WTC11 (cell line): ENCODE results near the gene GALNT16. TPM values are rescaled to one million over a fixed set of nuclear protein-coding genes. Genes with fewer than 3 reads are reported as not detected.
A peak's percentile ranks its signal among the peaks of the same experiment; 100 is the strongest.

Experiments used
- ATAC-seq: fragments of 200-7000 bp; cut with Tn5 transposase; 2 replicates; pipeline ENCODE4 v1.10.0; 2021; ENCODE audit warnings: mild to moderate bottlenecking, moderate library complexity
- CTCF ChIA-PET: fragments of 300-600 bp; sonication (Branson Sonifier 250); formaldehyde crosslinking; loops from one replicate; lab custom pipeline; 2021; ENCODE audit warnings: antibody characterized with exemption; lab: Charles Lee
- POLR2A ChIA-PET: fragments of 350-600 bp; sonication (Branson Sonifier 250); formaldehyde crosslinking; loops from one replicate; lab custom pipeline; 2021; ENCODE audit warnings: antibody characterized with exemption; lab: Charles Lee
- DNase-seq: peaks from one replicate; pipeline ENCODE4 v3.0.0; 2021; ENCODE audit warnings: low spot score
- H3K27ac Mint-ChIP-seq: 2 replicates; pipeline ENCODE4 v1.8.0; 2021; ENCODE audit warnings: mixed read lengths
- H3K27me3 Mint-ChIP-seq: 2 replicates; pipeline ENCODE4 v1.8.0; 2021; ENCODE audit warnings: low read depth, mild to moderate bottlenecking, moderate library complexity, mixed read lengths
- H3K36me3 Mint-ChIP-seq: 2 replicates; pipeline ENCODE4 v1.8.0; 2021; ENCODE audit warnings: mixed read lengths
- H3K4me1 Mint-ChIP-seq: 2 replicates; pipeline ENCODE4 v1.8.0; 2022; ENCODE audit warnings: mixed read lengths
- H3K4me3 Mint-ChIP-seq: 2 replicates; pipeline ENCODE4 v1.8.0; 2021; ENCODE audit warnings: mild to moderate bottlenecking, moderate library complexity, mixed read lengths
- H3K9me3 Mint-ChIP-seq: 2 replicates; pipeline ENCODE4 v1.8.0; 2021; ENCODE audit warnings: mixed read lengths
- CDX4 ChIP-seq: fragments of 250-450 bp; sonication (Bioruptor Pico); IDR thresholded peaks from 2 replicates; pipeline ENCODE4 v1.9.0; 2021; ENCODE audit warnings: moderate library complexity, mild to moderate bottlenecking, inconsistent platforms, borderline replicate concordance
- EMX1 ChIP-seq: fragments of 250-450 bp; sonication (Bioruptor Pico); IDR thresholded peaks from 2 replicates; pipeline ENCODE4 v1.8.0; 2021; ENCODE audit warnings: mild to moderate bottlenecking
- GTF2I ChIP-seq: fragments of 250-450 bp; sonication (Bioruptor Pico); conservative IDR thresholded peaks from 2 replicates; pipeline ENCODE4 v1.4.0; 2021; ENCODE audit warnings: mild to moderate bottlenecking
- HMGXB4 ChIP-seq: sonication (generic); formaldehyde crosslinking; IDR thresholded peaks from 2 replicates; pipeline ENCODE4 v1.8.1; 2023; ENCODE audit warnings: mild to moderate bottlenecking, moderate library complexity, missing genetic modification reagents
- KAT7 ChIP-seq: sonication (generic); formaldehyde crosslinking; IDR thresholded peaks from 2 replicates; pipeline ENCODE4 v1.8.1; 2023; ENCODE audit warnings: missing genetic modification reagents, mild to moderate bottlenecking, borderline replicate concordance
- MAX ChIP-seq: sonication (generic); formaldehyde crosslinking; IDR thresholded peaks from 2 replicates; pipeline ENCODE4 v1.8.0; 2022; ENCODE audit warnings: mild to moderate bottlenecking, missing genetic modification reagents
- MLX ChIP-seq: sonication (generic); formaldehyde crosslinking; IDR thresholded peaks from 2 replicates; pipeline ENCODE4 v1.8.1; 2023; ENCODE audit warnings: mild to moderate bottlenecking, missing genetic modification reagents, moderate library complexity
- MYBL2 ChIP-seq: sonication (generic); formaldehyde crosslinking; IDR thresholded peaks from 2 replicates; pipeline ENCODE4 v1.8.1; 2023; ENCODE audit warnings: mild to moderate bottlenecking, moderate library complexity, missing genetic modification reagents
- NFATC4 ChIP-seq: fragments of 250-450 bp; sonication (Bioruptor Pico); IDR thresholded peaks from 2 replicates; pipeline ENCODE4 v1.9.0; 2021; ENCODE audit warnings: mild to moderate bottlenecking
- NFE2L1 ChIP-seq: sonication (generic); formaldehyde crosslinking; IDR thresholded peaks from 2 replicates; pipeline ENCODE4 v1.8.1; 2023; ENCODE audit warnings: missing genetic modification reagents
- ZBTB43 ChIP-seq: sonication (generic); formaldehyde crosslinking; IDR thresholded peaks from 2 replicates; pipeline ENCODE4 v1.8.1; 2023; ENCODE audit warnings: mild to moderate bottlenecking, missing genetic modification reagents
- ZNF121 ChIP-seq: sonication (generic); formaldehyde crosslinking; IDR thresholded peaks from 2 replicates; pipeline ENCODE4 v1.8.0; 2023; ENCODE audit warnings: missing genetic modification reagents
- ZNF232 ChIP-seq: sonication (generic); formaldehyde crosslinking; IDR thresholded peaks from 2 replicates; pipeline ENCODE4 v1.8.0; 2022; ENCODE audit warnings: mild to moderate bottlenecking, missing genetic modification reagents
- ZNF396 ChIP-seq: fragments of 250-450 bp; sonication (Bioruptor Pico); IDR thresholded peaks from 2 replicates; pipeline ENCODE4 v1.8.0; 2021; ENCODE audit warnings: mild to moderate bottlenecking, moderate library complexity, borderline replicate concordance
- total RNA-seq: library from RNA; stranded (reverse); gene quantifications from 3 replicates; pipeline ENCODE4 v1.2.3, GENCODE V29; 2021

Gene GALNT16
- total RNA-seq, 1 experiment from 2014 or later = 4.5 TPM

GRCh38 chr14:69325086-69325485, 65.1 kb downstream of the GALNT16 start:
- no peaks in the 10 kb centered on the region for H3K27me3 Mint-ChIP-seq
- H3K27ac Mint-ChIP-seq = no peak overlapping the region
- H3K4me3 Mint-ChIP-seq = no peak overlapping the region
- POLR2A ChIA-PET = no interaction called here
- no peak for TF ChIP-seq ZNF121
- no peak for TF ChIP-seq NFATC4 (CRISPR knock-in tag)
- TF ChIP-seq MLX = no peak
- TF ChIP-seq KAT7 (CRISPR knock-in tag) = no peak
- no peak for TF ChIP-seq MYBL2
- no peaks in the 10 kb centered on the region for H3K9me3 Mint-ChIP-seq
- H3K36me3 Mint-ChIP-seq = no peaks in the 10 kb centered on the region
- CTCF ChIA-PET = interaction anchor here (0.7 to 2.0 kb wide), 4 partner anchors 15 to 196 kb away, joined by 3 to 11 read pairs (median 4); no protein-coding TSS in a partner anchor
- no peak for ATAC-seq
- H3K4me1 Mint-ChIP-seq = peaks cover 8% of the 10 kb centered on the region
- peak; percentile 1 for DNase-seq

GRCh38 chr14:69325646-69326265, 65.8 kb downstream of the GALNT16 start:
- H3K4me3 Mint-ChIP-seq = no peak overlapping the region
- peak; percentile 28 for DNase-seq
- no peak overlapping the region for H3K27ac Mint-ChIP-seq
- POLR2A ChIA-PET = no interaction called here
- H3K27me3 Mint-ChIP-seq = no peaks in the 10 kb centered on the region
- H3K36me3 Mint-ChIP-seq = no peaks in the 10 kb centered on the region
- no peak for TF ChIP-seq ZNF232
- TF ChIP-seq ZNF396 (CRISPR knock-in tag) = no peak
- ATAC-seq = peak; percentile 77
- H3K9me3 Mint-ChIP-seq = no peaks in the 10 kb centered on the region
- peaks cover 8% of the 10 kb centered on the region for H3K4me1 Mint-ChIP-seq
- CTCF ChIA-PET = interaction anchor here (0.5 to 2.0 kb wide), 5 partner anchors 16 to 563 kb away, joined by 3 to 11 read pairs (median 4); no protein-coding TSS in a partner anchor

- ATAC-seq = no peak
- Mint-ChIP-seq H3K27me3 (no peaks in the 10 kb centered on the region), H3K27ac (no peak overlapping the region), H3K9me3 (no peaks in the 10 kb centered on the region), H3K36me3 (no peaks in the 10 kb centered on the region), H3K4me1 (peaks cover 8% of the 10 kb centered on the region), H3K4me3 (no peak overlapping the region)
- peak; percentile 4 for DNase-seq
- no peak for TF ChIP-seq EMX1 (CRISPR knock-in tag)
- no peak for TF ChIP-seq CDX4
- TF ChIP-seq ZNF121 = no peak
- TF ChIP-seq MAX = no peak
- no peak for TF ChIP-seq ZNF396 (CRISPR knock-in tag)
- no peak for TF ChIP-seq GTF2I (CRISPR knock-in tag)
- no peak for TF ChIP-seq MYBL2
- TF ChIP-seq NFE2L1 (CRISPR knock-in tag) = no peak
- ChIA-PET CTCF (interaction anchor here (1.8 to 2.0 kb wide), 2 partner anchors 20 to 197 kb away, joined by 4 to 11 read pairs; no protein-coding TSS in a partner anchor), POLR2A (no interaction called here)
Measured at GRCh38 chr14:69326611-69327010, 66.7 kb downstream of the GALNT16 start.

GRCh38 chr14:69327507-69327906, 67.5 kb downstream of the GALNT16 start:
- no peak for ATAC-seq
- H3K9me3 Mint-ChIP-seq = no peaks in the 10 kb centered on the region
- H3K27ac Mint-ChIP-seq = no peak overlapping the region
- no peaks in the 10 kb centered on the region for H3K27me3 Mint-ChIP-seq
- no peak overlapping the region for H3K4me3 Mint-ChIP-seq
- peak; percentile 4 for DNase-seq
- H3K36me3 Mint-ChIP-seq = no peaks in the 10 kb centered on the region
- CTCF ChIA-PET = interaction anchor here (0.9 to 2.2 kb wide), 2 partner anchors 19 to 40 kb away, joined by 3 to 7 read pairs; no protein-coding TSS in a partner anchor
- H3K4me1 Mint-ChIP-seq = peaks cover 8% of the 10 kb centered on the region
- no peak for TF ChIP-seq ZBTB43 (CRISPR knock-in tag)
- no peak for TF ChIP-seq HMGXB4 (CRISPR knock-in tag)
- TF ChIP-seq KAT7 (CRISPR knock-in tag) = no peak
- TF ChIP-seq, all 79 proteins: peak for 0
- POLR2A ChIA-PET = no interaction called here
